Left ventricle myocardium inferior (tissue), 1 donor: ENCODE results near the gene CD276. TPM values are rescaled to one million over a fixed set of nuclear protein-coding genes. Genes with fewer than 3 reads are reported as not detected.
"Not testable (repeated sequence)": the region's sequence is repeated elsewhere in the genome, so short reads cannot be mapped to it uniquely, and the experiment has no call there.

ENCODE experiments used
- DNase-seq: peaks from one replicate; pipeline ENCODE4 v3.0.0-alpha.2; 2020
- H3K27ac ChIP-seq: fragments of 200-600 bp; replicated peaks from 2 replicates; pipeline ENCODE4 v1.8.0; 2021
- H3K27me3 ChIP-seq: fragments of 200-600 bp; 2 replicates; pipeline ENCODE4 v1.8.0; 2021; ENCODE audit warnings: low read depth
- H3K36me3 ChIP-seq: fragments of 200-600 bp; 2 replicates; pipeline ENCODE4 v1.8.0; 2021
- H3K4me1 ChIP-seq: fragments of 200-600 bp; 2 replicates; pipeline ENCODE4 v1.8.0; 2021
- H3K4me3 ChIP-seq: fragments of 200-600 bp; 2 replicates; pipeline ENCODE4 v1.8.0; 2021; ENCODE audit warnings: mild to moderate bottlenecking, moderate library complexity
- H3K9me3 ChIP-seq: fragments of 200-600 bp; replicated peaks from 2 replicates; pipeline ENCODE4 v1.8.0; 2021
- CTCF ChIP-seq: fragments of 200-600 bp; IDR thresholded peaks from 2 replicates; pipeline ENCODE4 v1.8.0; 2021; ENCODE audit warnings: antibody characterized with exemption, mild to moderate bottlenecking, borderline replicate concordance
- intact Hi-C: fragments of 100-400 bp; cut with micrococcal nuclease; formaldehyde crosslinking; loops from one replicate; pipeline ENCODE4 v1.11.0; 2022
- total RNA-seq: library from RNA; stranded (reverse); fragmentation: NEBNext Ultra II Directional; extraction: Animal tissue kit (Norgen Biotek cat#: 25700); gene quantifications from one replicate; pipeline ENCODE4 v1.2.1, GENCODE V29; 2021
- donor health status: DM: no; HTN: yes; CAD: no; lungs with severe emphysema.

The CD276 gene
- total RNA-seq, 1 donor from 2014 or later, result 32.4 TPM

- Histone ChIP-seq H3K4me3 (no peak overlapping the region), H3K27ac (no peak overlapping the region), H3K9me3 (no peaks in the 10 kb centered on the region), H3K27me3 (no peaks in the 10 kb centered on the region), H3K4me1 (peaks cover 38% of the 10 kb centered on the region), H3K36me3 (peaks cover 17% of the 10 kb centered on the region)
- DNase-seq, result no peak
- no peak for TF ChIP-seq CTCF
- intact Hi-C loops, result loop anchor here (10.0 kb wide), 1 partner anchor 125 kb away; no protein-coding TSS in a partner anchor
These were observed 15.3 kb downstream of the CD276 start for GRCh38 chr15:73699249-73700040.

- Histone ChIP-seq H3K4me1 (peaks cover 35% of the 10 kb centered on the region), H3K27me3 (no peaks in the 10 kb centered on the region), H3K9me3 (no peaks in the 10 kb centered on the region), H3K27ac (no peak overlapping the region), H3K36me3 (peaks cover 23% of the 10 kb centered on the region), H3K4me3 (no peak overlapping the region)
- intact Hi-C loops, result no loop called here
- DNase-seq, result peak; percentile 69
- TF ChIP-seq CTCF, result peak; percentile 95
These were observed 16.1 kb downstream of the CD276 start for GRCh38 chr15:73700041-73700842.

GRCh38 chr15:73702311-73703239 lies 18.4 kb downstream of the CD276 start:
- H3K27ac ChIP-seq, H3K9me3 ChIP-seq, DNase-seq, intact Hi-C loops, H3K27me3 ChIP-seq, H3K4me3 ChIP-seq: not testable (repeated sequence)
- H3K36me3 ChIP-seq, result peaks cover 43% of the 10 kb centered on the region
- peaks cover 13% of the 10 kb centered on the region for H3K4me1 ChIP-seq

- H3K4me3 ChIP-seq, intact Hi-C loops, H3K27ac ChIP-seq, H3K27me3 ChIP-seq, DNase-seq, H3K4me1 ChIP-seq, H3K9me3 ChIP-seq: not testable (repeated sequence)
- peaks cover 52% of the 10 kb centered on the region for H3K36me3 ChIP-seq
These were observed 19.4 kb downstream of the CD276 start for GRCh38 chr15:73703601-73704000.

- H3K4me1 ChIP-seq, DNase-seq, H3K9me3 ChIP-seq, intact Hi-C loops, H3K4me3 ChIP-seq, H3K27ac ChIP-seq, H3K27me3 ChIP-seq: not testable (repeated sequence)
- peaks cover 54% of the 10 kb centered on the region for H3K36me3 ChIP-seq
These were observed 20.1 kb downstream of the CD276 start for GRCh38 chr15:73704142-73704868.

- H3K4me3 ChIP-seq, result no peak overlapping the region
- DNase-seq, result peak; percentile 61
- no peaks in the 10 kb centered on the region for H3K27me3 ChIP-seq
- intact Hi-C loops, result no loop called here
- no peak overlapping the region for H3K27ac ChIP-seq
- peaks cover 54% of the 10 kb centered on the region for H3K36me3 ChIP-seq
- TF ChIP-seq CTCF, result peak; percentile 87
- H3K4me1 ChIP-seq, result peaks cover 13% of the 10 kb centered on the region
- no peaks in the 10 kb centered on the region for H3K9me3 ChIP-seq
These were observed 20.9 kb downstream of the CD276 start for GRCh38 chr15:73704869-73705645.
